ENCODE data around the gene RLN3. TPM values are rescaled to one million over a fixed set of nuclear protein-coding genes. Genes with fewer than 3 reads are reported as not detected.

Gene RLN3
- total and polyA plus RNA-seq, 2 of the 8 experiments (the other 6 are each of a cell fraction or from before 2014, with no cell fraction given), result not detected

GRCh38 chr19:13998426-13998825 is 29.5 kb upstream of the RLN3 start (continued):
- no peak for TF ChIP-seq FOSL1 (IDR thresholded peaks at IDR 0.05; ENCODE audit: insufficient read depth, low read depth, low read length)
- TF ChIP-seq CHD1 (IDR thresholded peaks at IDR 0.05; ENCODE audit: low read depth, low read length), result no peak
- TF ChIP-seq JUN (IDR thresholded peaks at IDR 0.05; ENCODE audit: low read depth, low read length), result no peak
- no peak for TF ChIP-seq SAP30 (IDR thresholded peaks at IDR 0.05; ENCODE audit: insufficient read depth, insufficient replicate concordance, low read length)
- TF ChIP-seq RXRA (IDR thresholded peaks at IDR 0.05; ENCODE audit: insufficient read depth, low read depth, low read length), result no peak
- TF ChIP-seq TAF1 (IDR thresholded peaks at IDR 0.05; ENCODE audit: low read depth, low read length), result no peak
- TF ChIP-seq ATF2 (IDR thresholded peaks at IDR 0.05; ENCODE audit: low read length), result no peak
